Measurements from ENCODE around the gene MAGEA9.
A peak's percentile ranks its signal among the peaks of the same experiment; 100 is the strongest.
"Not testable (repeated sequence)": the region's sequence is repeated elsewhere in the genome, so short reads cannot be mapped to it uniquely, and the experiment has no call there.

MAGEA9 gene

DNA sequence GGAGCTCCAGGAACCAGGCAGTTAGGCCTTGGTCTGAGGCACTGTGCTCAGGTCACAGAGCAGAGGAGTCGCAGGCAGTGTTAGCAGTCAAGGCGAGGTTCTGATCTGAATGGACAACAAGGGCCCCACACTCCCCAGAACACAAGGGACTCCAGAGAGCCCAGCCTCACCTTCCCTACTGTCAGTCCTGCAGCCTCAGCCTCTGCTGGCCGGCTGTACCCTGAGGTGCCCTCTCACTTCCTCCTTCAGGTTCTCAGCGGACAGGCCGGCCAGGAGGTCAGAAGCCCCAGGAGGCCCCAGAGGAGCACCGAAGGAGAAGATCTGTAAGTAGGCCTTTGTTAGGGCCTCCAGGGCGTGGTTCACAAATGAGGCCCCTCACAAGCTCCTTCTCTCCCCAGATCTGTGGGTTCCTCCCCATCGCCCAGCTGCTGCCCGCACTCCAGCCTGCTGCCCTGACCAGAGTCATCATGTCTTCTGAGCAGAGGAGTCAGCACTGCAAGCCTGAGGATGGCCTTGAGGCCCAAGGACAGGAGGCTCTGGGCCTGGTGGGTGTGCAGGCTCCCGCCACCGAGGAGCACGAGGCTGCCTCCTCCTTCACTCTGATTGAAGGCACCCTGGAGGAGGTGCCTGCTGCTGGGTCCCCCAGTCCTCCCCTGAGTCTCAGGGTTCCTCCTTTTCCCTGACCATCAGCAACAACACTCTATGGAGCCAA lies 26.2 kb downstream of the MAGEA9 start:
- no peak for DNase-seq

DNA sequence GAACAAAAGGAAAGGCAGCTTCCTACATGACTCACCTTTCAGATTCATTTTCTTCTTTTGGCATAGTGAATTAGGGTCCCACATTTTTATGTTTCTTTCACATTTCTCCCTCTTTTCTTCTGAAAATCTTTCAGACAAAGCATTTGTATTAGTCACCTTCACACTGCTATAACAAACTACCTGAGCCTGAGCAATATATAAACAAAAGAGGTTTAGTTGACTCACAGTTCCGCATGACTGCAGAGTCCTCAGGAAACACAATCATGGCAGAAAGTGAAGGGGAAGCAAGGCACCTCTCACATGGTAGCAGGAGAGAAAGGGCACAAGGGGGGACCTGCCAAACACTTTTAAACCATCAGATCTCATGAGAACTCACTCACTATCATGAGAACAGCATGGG lies 36.9 kb downstream of the MAGEA9 start:
- no peak for DNase-seq

DNA sequence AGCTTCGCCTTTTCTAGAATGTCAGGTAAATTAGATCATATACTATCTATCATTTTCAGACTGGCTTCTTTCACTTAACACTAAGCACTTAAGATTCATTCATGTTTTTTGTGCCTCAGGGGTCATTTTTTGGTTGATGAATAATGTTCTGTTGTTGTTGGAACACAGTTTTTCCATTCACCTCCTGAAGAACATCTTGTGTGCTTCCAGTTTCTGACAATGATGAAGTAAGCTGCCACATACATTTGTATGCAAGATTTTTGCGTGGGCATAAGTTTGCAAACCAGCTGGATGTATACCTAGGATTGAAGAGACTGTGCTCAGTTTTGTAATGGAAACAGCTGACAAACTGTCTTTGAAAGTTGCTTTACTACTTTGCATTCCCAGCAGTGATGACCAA lies 37.6 kb downstream of the MAGEA9 start:
- no peak for DNase-seq

DNA sequence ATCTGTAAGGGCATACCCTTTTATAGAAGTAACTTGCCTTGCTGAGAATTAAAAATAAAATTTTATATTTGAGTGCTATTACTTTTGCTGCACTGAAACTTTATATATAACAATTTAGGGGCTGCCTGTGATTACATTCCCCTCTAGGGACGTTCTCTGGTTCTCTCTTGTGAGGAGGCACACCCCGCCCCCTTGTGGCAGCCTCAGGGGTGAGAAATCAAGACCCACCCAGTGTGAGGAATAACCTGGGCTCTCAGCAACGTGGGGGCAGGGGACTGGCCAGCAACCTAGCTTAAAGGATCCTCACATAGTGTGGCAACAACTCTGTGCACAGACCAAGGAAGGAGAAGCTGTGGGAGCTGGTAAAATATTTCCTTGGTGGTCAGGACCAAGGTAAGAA lies 43.7 kb downstream of the MAGEA9 start:
- DNase-seq: peak; percentile 42

DNA sequence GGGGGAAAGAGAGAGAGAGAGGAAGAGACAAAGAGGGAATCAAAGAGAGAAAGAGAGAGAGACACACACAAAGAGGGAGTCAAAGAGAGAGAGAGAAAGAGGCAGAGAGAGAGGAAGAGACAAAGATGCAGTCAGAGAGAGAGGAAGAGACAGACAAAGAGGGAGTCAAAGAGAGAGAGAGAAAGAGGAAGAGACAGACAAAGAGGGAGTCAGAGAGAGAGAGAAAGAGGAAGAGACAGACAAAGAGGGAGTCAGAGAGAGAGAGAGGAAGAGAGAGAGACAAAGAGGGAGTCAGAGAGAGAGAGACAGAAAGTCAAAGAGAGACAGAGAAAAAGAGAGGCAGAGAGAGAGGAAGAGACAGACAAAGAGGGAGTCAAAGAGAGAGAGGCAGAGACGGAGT lies 45.5 kb downstream of the MAGEA9 start:
- DNase-seq: no peak

DNA sequence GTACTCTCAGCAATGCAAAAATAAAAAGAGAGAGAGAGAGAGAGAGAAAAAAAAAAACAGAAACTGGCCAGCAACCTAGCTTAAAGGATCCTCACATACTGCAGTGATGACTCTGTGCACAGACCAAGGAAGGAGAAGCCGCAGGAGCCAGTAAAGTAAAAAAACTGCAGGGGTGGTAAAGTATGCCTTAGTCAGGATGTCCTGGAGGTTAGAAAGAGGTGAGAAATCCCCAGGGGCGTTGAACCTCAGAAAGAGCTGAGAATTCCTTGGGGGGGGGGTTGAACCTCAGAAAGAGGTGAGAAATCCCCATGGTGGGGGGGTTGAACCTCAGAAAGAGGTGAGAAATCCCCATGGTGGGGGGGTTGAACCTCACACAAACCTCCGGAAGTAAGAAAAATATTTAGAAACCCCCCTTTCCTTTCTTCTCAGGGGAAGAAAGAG lies 48.0 kb downstream of the MAGEA9 start:
- peak; percentile 6 for DNase-seq

DNA sequence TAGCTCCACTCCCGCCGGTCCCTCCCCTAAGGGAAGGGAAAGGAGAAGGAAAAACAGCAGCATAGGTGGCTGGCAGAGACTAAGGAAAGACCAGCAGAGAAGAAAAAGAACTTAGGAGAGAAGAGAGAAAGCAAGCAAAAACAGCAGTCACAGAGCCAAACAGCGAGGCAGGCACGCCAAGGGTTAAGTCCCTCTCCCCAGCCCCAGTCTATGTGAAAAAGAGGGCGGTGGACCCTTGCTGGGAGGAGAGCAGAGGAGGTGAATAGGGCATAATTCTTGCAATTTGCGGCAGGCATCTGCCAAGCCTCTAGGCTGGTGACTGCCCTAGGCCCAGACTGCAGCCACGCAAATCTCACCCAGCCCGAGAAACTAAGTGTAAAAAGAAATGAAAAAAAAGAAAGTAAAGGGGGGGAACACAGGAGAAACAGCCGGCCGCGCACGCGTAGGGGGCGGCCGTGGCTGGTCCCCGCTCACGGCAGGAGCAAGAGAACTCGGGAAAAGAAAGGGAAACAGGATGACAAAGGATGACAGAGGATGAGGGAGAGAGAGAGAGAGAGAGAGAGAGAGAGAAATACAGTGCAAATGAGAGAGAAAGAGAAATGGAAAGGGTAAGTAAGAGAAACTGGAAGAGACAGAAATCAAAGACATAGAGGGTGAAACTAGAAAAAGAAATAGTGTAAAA lies 48.6 kb downstream of the MAGEA9 start:
- DNase-seq: peak; percentile 6

DNA sequence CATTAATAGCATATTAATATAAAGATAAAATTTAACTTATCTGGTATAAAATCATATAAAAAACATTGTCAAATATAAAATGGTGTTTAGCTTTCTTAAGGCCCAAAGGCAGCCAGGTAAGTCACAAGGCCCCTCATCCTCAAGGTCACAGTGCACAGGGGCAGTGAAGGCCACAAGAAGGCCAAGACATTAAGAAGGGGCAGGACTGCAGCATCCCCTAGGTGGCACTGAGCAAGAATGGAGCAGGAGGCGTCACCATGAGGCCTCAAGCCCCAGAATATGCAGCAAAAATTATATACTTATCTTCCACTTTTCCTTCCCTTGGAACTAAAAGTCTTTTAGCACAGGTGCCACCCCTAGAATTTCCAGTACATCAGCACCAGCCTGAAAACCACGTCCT lies 49.7 kb downstream of the MAGEA9 start:
- no peak for DNase-seq

DNA sequence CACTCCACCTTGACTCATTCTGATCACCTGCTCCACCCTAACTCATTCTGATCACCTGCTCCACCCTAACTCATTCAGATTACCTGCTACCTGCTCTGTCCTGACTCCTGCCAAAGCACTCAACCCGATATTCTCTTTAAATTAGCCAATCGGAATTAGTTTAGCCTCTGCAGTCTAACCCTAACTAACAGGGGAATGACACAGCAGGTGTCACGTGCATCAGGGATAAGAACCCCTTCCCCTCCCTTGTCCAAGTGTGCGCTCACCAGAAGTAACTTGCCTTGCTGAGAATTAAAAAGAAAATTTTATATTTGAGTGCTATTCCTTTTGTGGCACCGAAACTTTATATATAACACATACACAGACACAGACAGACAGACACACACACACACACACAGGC lies 55.0 kb downstream of the MAGEA9 start:
- not testable (repeated sequence) for DNase-seq

DNA sequence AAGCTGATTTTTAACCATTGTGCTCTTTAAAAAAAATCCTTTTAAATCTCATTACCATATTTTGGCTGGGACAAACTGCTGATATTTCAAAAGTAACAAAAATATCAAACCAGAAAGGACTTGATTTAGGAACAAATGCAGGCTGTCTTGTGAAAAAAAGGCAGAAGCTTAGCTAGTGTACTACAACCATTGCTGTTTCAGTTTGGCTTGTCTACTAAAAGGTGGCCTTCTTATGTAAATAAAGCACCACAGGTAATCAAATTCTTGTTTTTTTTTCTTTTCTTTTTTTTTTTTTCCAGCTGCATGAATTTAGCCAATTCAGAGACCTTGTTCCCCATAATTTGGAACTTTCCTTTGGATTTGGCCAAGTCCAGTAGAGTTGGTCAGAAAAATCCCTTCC lies 55.4 kb downstream of the MAGEA9 start:
- no peak for DNase-seq

Measured in activated CD4-positive, alpha-beta T cell treated with anti-CD3 and anti-CD28 coated beads, Interleukin-2, amount 50 U/mL, for 1 hour (primary cell).